ENCODE results near the gene VASH2.
"Not testable (repeated sequence)": the region's sequence is repeated elsewhere in the genome, so short reads cannot be mapped to it uniquely, and the experiment has no call there.

The VASH2 gene

GRCh38 chr1:212964102-212964501 is 13.8 kb downstream of the VASH2 start:
- Histone ChIP-seq H3K9me2 (ENCODE audit: low read depth, low read length) (no peaks in the 10 kb centered on the region), H3K27ac (ENCODE audit: low read depth, low read length, poor library complexity, severe bottlenecking) (no peak overlapping the region), H3F3A (ENCODE audit: insufficient read depth, low read length) (no peaks in the 10 kb centered on the region), H3K9me3 (ENCODE audit: low read length) (no peaks in the 10 kb centered on the region), H3K27me3 (ENCODE audit: insufficient read depth, low read length) (peaks cover 6% of the 10 kb centered on the region), H3K4me1 (ENCODE audit: insufficient read depth, low read length, severe bottlenecking) (no peaks in the 10 kb centered on the region), H3K36me3 (ENCODE audit: insufficient read depth, low read length) (no peaks in the 10 kb centered on the region), H4K20me1 (ENCODE audit: insufficient read depth, low read length) (no peaks in the 10 kb centered on the region), H3K79me2 (ENCODE audit: insufficient read depth, low read length) (no peaks in the 10 kb centered on the region), H3K4me2 (ENCODE audit: low read length) (no peak overlapping the region), H3K9ac (ENCODE audit: low read length) (no peak overlapping the region), H2AFZ (ENCODE audit: low read length) (no peak overlapping the region), H3K4me3 (ENCODE audit: low read depth, low read length, poor library complexity, severe bottlenecking) (no peak overlapping the region)
- TF ChIP-seq EZH2 (IDR thresholded peaks at IDR 0.05; ENCODE audit: borderline replicate concordance, low read length) (no peak), CTCF (IDR thresholded peaks at IDR 0.05; ENCODE audit: low read length) (no peak)

DNA sequence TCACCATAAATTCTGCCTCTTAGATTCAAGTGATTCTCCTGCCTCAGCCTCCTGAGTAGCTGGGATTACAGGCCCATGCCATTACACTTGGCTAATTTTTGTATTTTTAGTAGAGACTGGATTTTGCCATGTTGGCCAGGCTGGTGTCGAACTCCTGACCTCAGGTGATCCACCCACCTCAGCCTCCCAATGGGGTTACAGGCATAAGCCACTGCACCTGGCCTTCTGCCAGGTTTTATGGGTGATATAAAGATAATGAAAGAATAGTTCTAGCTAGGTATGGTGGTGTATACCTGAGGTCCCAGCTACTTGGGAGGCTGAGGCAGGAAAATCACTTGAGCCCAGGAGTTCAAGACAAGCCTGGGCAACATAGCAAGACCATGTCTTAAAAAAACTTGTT is 14.7 kb downstream of the VASH2 start:
- not testable (repeated sequence) for H3K4me2 ChIP-seq (ENCODE audit: low read length); H2AFZ ChIP-seq (ENCODE audit: low read length); H3K27ac ChIP-seq (ENCODE audit: low read depth, low read length, poor library complexity, severe bottlenecking); H3K4me1 ChIP-seq (ENCODE audit: insufficient read depth, low read length, severe bottlenecking); H3K9me3 ChIP-seq (ENCODE audit: low read length); H3K9me2 ChIP-seq (ENCODE audit: low read depth, low read length); H3K79me2 ChIP-seq (ENCODE audit: insufficient read depth, low read length); H3K27me3 ChIP-seq (ENCODE audit: insufficient read depth, low read length); H3F3A ChIP-seq (ENCODE audit: insufficient read depth, low read length); H3K36me3 ChIP-seq (ENCODE audit: insufficient read depth, low read length); H3K9ac ChIP-seq (ENCODE audit: low read length); H4K20me1 ChIP-seq (ENCODE audit: insufficient read depth, low read length); H3K4me3 ChIP-seq (ENCODE audit: low read depth, low read length, poor library complexity, severe bottlenecking)

DNA sequence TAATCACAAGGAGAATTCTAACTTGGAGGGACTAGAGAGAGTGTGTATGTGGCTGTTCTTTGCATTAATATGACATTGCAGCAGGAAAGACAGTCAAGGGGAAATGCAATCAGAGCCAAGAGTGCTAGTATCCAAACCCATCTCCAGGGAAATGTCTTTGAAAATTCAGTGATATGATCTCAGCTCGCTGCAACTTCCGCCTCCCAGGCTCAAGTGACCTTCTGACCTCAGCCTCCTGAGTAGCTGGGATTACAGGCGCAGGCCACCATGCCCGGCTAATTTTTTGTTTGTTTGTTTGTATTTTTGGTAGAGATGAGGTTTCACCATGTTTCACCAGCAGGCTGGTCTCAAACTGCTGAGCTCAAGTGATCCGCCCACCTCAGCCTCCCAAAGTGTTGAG is 16.3 kb downstream of the VASH2 start:
- Histone ChIP-seq H3K27me3 (ENCODE audit: insufficient read depth, low read length) (peaks cover 6% of the 10 kb centered on the region; the same call in 1 of the 2 replicates), H3K79me2 (ENCODE audit: insufficient read depth, low read length) (no peaks in the 10 kb centered on the region), H3F3A (ENCODE audit: insufficient read depth, low read length) (no peaks in the 10 kb centered on the region), H4K20me1 (ENCODE audit: insufficient read depth, low read length) (no peaks in the 10 kb centered on the region), H3K27ac (ENCODE audit: low read depth, low read length, poor library complexity, severe bottlenecking) (no peak overlapping the region), H3K9me2 (ENCODE audit: low read depth, low read length) (no peaks in the 10 kb centered on the region), H3K9ac (ENCODE audit: low read length) (no peak overlapping the region), H3K9me3 (ENCODE audit: low read length) (no peaks in the 10 kb centered on the region), H3K4me1 (ENCODE audit: insufficient read depth, low read length, severe bottlenecking) (no peaks in the 10 kb centered on the region), H3K36me3 (ENCODE audit: insufficient read depth, low read length) (no peaks in the 10 kb centered on the region), H3K4me3 (ENCODE audit: low read depth, low read length, poor library complexity, severe bottlenecking) (no peak overlapping the region), H3K4me2 (ENCODE audit: low read length) (no peak overlapping the region), H2AFZ (ENCODE audit: low read length) (no peak overlapping the region)
- TF ChIP-seq CTCF (IDR thresholded peaks at IDR 0.05; ENCODE audit: low read length) (no peak), EZH2 (IDR thresholded peaks at IDR 0.05; ENCODE audit: borderline replicate concordance, low read length) (no peak)

DNA sequence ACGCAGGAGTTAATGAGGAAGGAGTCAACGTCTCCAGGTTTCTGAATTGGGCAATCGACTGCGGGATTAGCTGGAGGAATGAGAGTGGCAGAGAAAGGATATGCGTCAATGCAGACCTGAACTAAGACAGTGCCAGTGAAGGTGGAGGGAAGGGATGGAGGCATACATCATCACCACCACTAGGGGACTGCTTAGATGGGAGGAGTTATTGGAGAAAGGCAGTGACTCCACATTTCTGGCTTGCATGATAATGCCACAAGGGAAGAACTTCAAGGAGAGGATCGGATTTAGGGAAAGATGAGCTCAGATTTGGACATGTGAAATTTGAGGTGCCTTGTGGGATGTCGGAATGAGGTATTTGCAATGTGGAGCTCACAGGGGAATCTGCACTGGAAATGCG is 17.5 kb downstream of the VASH2 start:
- Histone ChIP-seq H3K4me1 (ENCODE audit: insufficient read depth, low read length, severe bottlenecking) (no peaks in the 10 kb centered on the region), H3K36me3 (ENCODE audit: insufficient read depth, low read length) (no peaks in the 10 kb centered on the region), H3K4me2 (ENCODE audit: low read length) (no peak overlapping the region), H3K79me2 (ENCODE audit: insufficient read depth, low read length) (no peaks in the 10 kb centered on the region), H3F3A (ENCODE audit: insufficient read depth, low read length) (no peaks in the 10 kb centered on the region), H3K9ac (ENCODE audit: low read length) (no peak overlapping the region), H3K4me3 (ENCODE audit: low read depth, low read length, poor library complexity, severe bottlenecking) (no peak overlapping the region), H2AFZ (ENCODE audit: low read length) (no peak overlapping the region), H4K20me1 (ENCODE audit: insufficient read depth, low read length) (no peaks in the 10 kb centered on the region), H3K9me2 (ENCODE audit: low read depth, low read length) (no peaks in the 10 kb centered on the region), H3K27me3 (ENCODE audit: insufficient read depth, low read length) (no peaks in the 10 kb centered on the region; the same call in 1 of the 2 replicates), H3K27ac (ENCODE audit: low read depth, low read length, poor library complexity, severe bottlenecking) (no peak overlapping the region), H3K9me3 (ENCODE audit: low read length) (no peaks in the 10 kb centered on the region)
- TF ChIP-seq EZH2 (IDR thresholded peaks at IDR 0.05; ENCODE audit: borderline replicate concordance, low read length) (no peak), CTCF (IDR thresholded peaks at IDR 0.05; ENCODE audit: low read length) (peak; percentile 54; the same call in 1 of the 2 replicates)

Measured in OCI-LY1 (cell line).